ENCODE measurements around the gene PTPRO.

PTPRO gene

DNA sequence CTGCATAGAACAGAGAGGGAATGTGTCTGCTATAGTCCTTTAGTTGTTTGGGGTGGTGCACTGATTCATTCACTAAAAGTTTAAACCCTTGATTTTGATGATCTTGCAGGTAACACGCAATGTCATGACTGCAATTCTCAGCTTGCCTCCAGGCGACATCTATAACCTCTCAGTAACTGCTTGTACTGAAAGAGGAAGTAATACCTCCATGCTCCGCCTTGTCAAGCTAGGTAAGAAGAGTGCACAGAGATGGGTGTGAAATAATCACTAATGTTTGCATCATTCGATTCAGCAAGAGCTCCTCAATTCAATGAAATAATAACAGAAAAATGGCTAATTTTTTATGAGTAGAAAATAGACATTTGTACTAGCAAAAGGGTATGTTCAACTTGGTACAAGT is 203.7 kb downstream of the PTPRO start:
- no peak for DNase-seq (ENCODE audit: low read depth)
- TF ChIP-seq, protein P1, sequence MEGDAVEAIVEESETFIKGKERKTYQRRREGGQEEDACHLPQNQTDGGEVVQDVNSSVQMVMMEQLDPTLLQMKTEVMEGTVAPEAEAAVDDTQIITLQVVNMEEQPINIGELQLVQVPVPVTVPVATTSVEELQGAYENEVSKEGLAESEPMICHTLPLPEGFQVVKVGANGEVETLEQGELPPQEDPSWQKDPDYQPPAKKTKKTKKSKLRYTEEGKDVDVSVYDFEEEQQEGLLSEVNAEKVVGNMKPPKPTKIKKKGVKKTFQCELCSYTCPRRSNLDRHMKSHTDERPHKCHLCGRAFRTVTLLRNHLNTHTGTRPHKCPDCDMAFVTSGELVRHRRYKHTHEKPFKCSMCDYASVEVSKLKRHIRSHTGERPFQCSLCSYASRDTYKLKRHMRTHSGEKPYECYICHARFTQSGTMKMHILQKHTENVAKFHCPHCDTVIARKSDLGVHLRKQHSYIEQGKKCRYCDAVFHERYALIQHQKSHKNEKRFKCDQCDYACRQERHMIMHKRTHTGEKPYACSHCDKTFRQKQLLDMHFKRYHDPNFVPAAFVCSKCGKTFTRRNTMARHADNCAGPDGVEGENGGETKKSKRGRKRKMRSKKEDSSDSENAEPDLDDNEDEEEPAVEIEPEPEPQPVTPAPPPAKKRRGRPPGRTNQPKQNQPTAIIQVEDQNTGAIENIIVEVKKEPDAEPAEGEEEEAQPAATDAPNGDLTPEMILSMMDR (conservative IDR thresholded peaks at IDR 0.05; ENCODE audit: low read depth, low read length): no peak
- H3K4me3 ChIP-seq (ENCODE audit: low read depth, low read length): no peak overlapping the region

DNA sequence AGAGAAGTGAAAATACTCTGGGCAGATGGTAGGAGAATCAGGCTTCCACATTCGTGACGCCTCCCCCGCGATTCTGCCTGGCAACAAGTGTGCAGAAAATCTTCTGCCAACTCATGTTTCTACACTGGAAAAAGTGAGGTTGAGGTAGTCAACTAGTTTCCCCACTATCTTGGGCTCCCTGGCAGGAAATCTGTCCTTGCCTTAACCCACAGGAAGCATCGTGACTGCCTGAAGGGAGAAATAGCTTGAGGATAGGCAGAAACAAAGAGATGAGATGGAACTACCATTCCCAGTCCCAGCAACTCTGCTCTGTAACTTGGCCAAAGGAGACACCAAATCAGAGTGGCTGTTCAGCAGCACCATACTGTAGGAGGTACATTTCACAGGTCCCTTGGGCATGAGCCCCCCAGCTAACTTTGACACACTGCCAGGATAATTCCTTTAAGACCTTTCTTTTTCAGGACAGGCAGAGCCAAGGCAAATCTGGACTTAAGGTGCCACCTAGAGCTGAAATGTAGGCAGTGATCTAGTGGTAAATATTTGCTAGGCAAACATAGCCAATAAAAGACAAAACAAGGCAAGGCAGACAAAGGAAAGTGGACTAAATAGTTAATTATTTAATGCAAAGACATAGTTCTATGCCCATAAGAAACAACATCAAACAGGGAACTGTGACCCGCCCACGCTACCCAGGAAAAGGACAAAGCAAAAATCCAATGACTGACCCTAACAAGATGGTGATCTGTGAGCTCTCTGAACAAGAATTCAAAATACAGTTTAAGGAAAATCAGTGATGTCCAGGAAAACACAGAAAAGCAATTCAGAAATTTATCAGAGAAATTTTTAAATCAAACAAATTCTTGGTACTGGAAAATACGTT is 205.1 kb downstream of the PTPRO start:
- DNase-seq (ENCODE audit: low read depth): peak; percentile 55
- TF ChIP-seq, protein P1 (conservative IDR thresholded peaks at IDR 0.05; ENCODE audit: low read depth, low read length): peak; percentile 53

DNA sequence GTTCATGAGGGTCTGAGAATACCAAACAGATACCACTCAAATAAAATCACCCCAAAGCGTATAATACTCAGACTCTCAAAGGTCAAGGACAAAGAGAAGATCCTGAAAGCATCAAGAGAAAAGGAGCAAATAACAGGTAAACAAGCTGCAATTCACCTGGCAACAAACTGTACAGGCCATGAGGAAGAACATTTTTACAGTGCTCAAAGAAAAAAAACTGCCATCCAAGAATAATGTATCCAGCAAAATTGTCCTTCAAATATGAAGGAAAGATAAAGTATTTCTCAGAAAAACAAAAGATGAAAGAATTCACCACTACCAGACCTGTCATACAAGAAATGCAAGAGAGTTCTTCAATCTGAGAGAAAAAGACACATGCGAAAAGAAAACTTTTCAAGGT is 206.4 kb downstream of the PTPRO start:
- TF ChIP-seq, protein P1 (conservative IDR thresholded peaks at IDR 0.05; ENCODE audit: low read depth, low read length): no peak
- no peak overlapping the region for H3K4me3 ChIP-seq (ENCODE audit: low read depth, low read length)
- DNase-seq (ENCODE audit: low read depth): no peak

More for the DNA sequence above, 205.1 kb downstream of the PTPRO start:
- no peak overlapping the region for H3K4me3 ChIP-seq (ENCODE audit: low read depth, low read length)

DNA sequence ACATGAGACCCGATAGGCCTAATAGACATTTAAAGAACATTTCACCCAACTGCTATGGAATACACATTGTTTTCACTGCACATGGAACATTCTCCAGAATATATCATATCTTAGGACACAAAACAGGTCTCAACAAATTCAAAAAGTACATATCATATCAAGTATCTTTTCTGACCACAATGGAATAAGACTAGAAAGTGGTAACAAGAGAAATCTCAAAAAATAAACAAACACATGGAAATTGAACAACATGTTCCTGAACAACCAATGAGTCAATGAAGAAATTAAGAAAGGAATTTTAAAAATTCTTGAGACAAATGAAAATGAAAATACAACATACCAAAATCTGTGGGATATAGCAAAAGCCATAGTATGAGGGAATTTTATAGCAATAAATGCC is 208.1 kb downstream of the PTPRO start:
- no peak overlapping the region for H3K4me3 ChIP-seq (ENCODE audit: low read depth, low read length)
- TF ChIP-seq, protein P1 (conservative IDR thresholded peaks at IDR 0.05; ENCODE audit: low read depth, low read length): no peak
- DNase-seq (ENCODE audit: low read depth): peak; percentile 64

DNA sequence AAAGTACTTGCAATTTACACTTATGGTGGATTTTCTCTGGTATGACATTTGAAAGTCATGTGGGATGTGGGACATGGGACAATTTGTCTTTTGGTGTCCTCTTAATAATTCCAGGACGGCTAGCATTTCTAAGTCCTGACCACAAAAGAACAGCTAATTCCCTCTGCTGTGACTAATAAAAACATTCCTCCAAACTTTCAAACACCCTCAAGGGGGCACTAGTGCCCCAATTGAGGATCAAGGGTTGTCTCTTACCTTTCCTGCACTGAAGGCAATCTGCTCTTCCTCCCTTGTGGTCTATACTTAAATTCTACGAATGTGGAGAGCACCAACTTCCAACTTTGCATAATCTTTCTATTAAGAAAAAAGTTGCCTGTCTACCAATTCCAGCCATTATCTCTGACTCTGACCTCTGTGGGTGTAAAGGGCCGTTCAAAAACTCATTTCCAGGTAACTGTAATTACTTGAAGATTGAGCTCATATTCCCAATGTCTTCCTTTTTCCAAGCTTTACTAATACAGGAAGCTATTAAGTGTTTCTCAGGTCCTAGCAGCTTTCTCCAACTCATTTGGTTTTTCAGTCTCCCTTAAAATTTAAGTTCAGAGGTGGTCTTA is 210.2 kb downstream of the PTPRO start:
- TF ChIP-seq, protein P1 (conservative IDR thresholded peaks at IDR 0.05; ENCODE audit: low read depth, low read length): peak; percentile 80
- DNase-seq (ENCODE audit: low read depth): peak; percentile 92

DNA sequence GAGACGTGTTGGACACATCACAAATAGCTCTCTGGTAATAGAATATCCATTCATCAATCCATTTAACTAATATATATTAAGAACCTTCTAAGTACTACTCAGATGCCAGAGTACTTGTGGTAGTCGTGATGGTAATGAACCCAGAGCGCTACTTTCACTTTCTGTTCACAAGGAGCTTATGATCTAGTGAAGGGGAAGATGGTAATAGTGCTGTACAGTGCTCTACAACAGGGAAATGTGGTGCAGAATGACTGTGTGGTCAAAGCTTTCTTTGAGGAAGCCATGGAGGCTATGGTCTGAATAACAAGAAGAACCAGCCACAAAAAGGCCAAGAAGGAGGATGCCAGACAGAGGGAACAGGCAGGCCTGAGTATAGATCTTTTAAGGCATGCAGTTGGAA is 212.0 kb downstream of the PTPRO start:
- H3K4me3 ChIP-seq (ENCODE audit: low read depth, low read length): no peak overlapping the region
- TF ChIP-seq, protein P1 (conservative IDR thresholded peaks at IDR 0.05; ENCODE audit: low read depth, low read length): no peak
- DNase-seq (ENCODE audit: low read depth): peak; percentile 61

More for the DNA sequence above, 210.2 kb downstream of the PTPRO start:
- no peak overlapping the region for H3K4me3 ChIP-seq (ENCODE audit: low read depth, low read length)

All from choroid plexus epithelial cell (primary cell).